MM.1S (cell line): Measurements from ENCODE around the gene CDCA4.

Source experiments
- DNase-seq: peaks from one replicate; pipeline ENCODE4 v3.0.0-alpha.2; 2015
- H2AFZ ChIP-seq: fragments of 300-600 bp; sonication (generic); 2 replicates; pipeline ENCODE4 v1.6.0; 2016; ENCODE audit warnings: antibody characterized with exemption, low read length
- H3F3A ChIP-seq: fragments of 300-600 bp; sonication (generic); 2 replicates; pipeline ENCODE4 v1.6.1; 2016; ENCODE audit warnings: mild to moderate bottlenecking, antibody characterized with exemption, low read length, moderate library complexity, mixed read lengths; ENCODE audit not compliant: insufficient read depth
- H3K27ac ChIP-seq: fragments of 300-600 bp; sonication (generic); 2 replicates; pipeline ENCODE4 v1.5.1; 2016; ENCODE audit warnings: mild to moderate bottlenecking, low read length
- H3K27me3 ChIP-seq: fragments of 300-600 bp; sonication (generic); replicated peaks from 2 replicates; pipeline ENCODE4 v1.6.0; 2016; ENCODE audit warnings: low read length; ENCODE audit not compliant: insufficient read depth
- H3K36me3 ChIP-seq: fragments of 300-600 bp; sonication (generic); replicated peaks from 2 replicates; pipeline ENCODE4 v1.6.1; 2016; ENCODE audit warnings: mild to moderate bottlenecking, low read length, mixed read lengths; ENCODE audit not compliant: insufficient read depth
- H3K4me1 ChIP-seq: fragments of 300-600 bp; sonication (generic); 2 replicates; pipeline ENCODE4 v1.6.1; 2016; ENCODE audit warnings: low read length, mixed read lengths
- H3K4me2 ChIP-seq: fragments of 300-600 bp; sonication (generic); 2 replicates; pipeline ENCODE4 v1.6.0; 2016; ENCODE audit warnings: low read depth, low read length
- H3K4me3 ChIP-seq: fragments of 300-600 bp; sonication (generic); 2 replicates; pipeline ENCODE4 v1.5.1; 2016; ENCODE audit warnings: low read length, mixed read lengths
- H3K79me2 ChIP-seq: fragments of 300-600 bp; sonication (generic); 2 replicates; pipeline ENCODE4 v1.6.1; 2016; ENCODE audit warnings: mixed run types, low read length, mixed read lengths
- H3K9ac ChIP-seq: fragments of 300-600 bp; sonication (generic); 2 replicates; pipeline ENCODE4 v1.6.1; 2016; ENCODE audit warnings: low read length, mixed read lengths
- H3K9me2 ChIP-seq: fragments of 300-600 bp; sonication (generic); replicated peaks from 2 replicates; pipeline ENCODE4 v1.6.1; 2016; ENCODE audit warnings: mild to moderate bottlenecking, low read length, mixed read lengths; ENCODE audit not compliant: insufficient read depth
- H3K9me3 ChIP-seq: fragments of 300-600 bp; sonication (generic); replicated peaks from 2 replicates; pipeline ENCODE4 v1.6.1; 2016; ENCODE audit warnings: mild to moderate bottlenecking, low read length, mixed read lengths; ENCODE audit not compliant: insufficient read depth
- H4K20me1 ChIP-seq: fragments of 300-600 bp; sonication (generic); 2 replicates; pipeline ENCODE4 v1.6.1; 2016; ENCODE audit warnings: mild to moderate bottlenecking, low read length, moderate library complexity, mixed read lengths; ENCODE audit not compliant: insufficient read depth
- CTCF ChIP-seq: fragments of 300-600 bp; sonication (generic); IDR thresholded peaks from 2 replicates; pipeline ENCODE4 v1.5.1; 2016; ENCODE audit warnings: antibody characterized with exemption, low read length, mixed read lengths
- EZH2 ChIP-seq: fragments of 300-600 bp; sonication (generic); optimal IDR thresholded peaks from 2 replicates; pipeline ENCODE3; 2017; ENCODE audit warnings: low read depth, mild to moderate bottlenecking, antibody characterized with exemption, low read length, mixed read lengths
- EZH2phosphoT487 ChIP-seq: fragments of 300-600 bp; sonication (generic); IDR thresholded peaks from 2 replicates; pipeline ENCODE4 v1.6.1; 2018; ENCODE audit warnings: antibody characterized with exemption, low read length

Gene CDCA4

GRCh38 chr14:105053421-105053820 lies 32.5 kb upstream of the CDCA4 start:
- no peak overlapping the region for H3K9ac ChIP-seq
- no peaks in the 10 kb centered on the region for H3K4me1 ChIP-seq
- H2AFZ ChIP-seq = no peak overlapping the region
- no peaks in the 10 kb centered on the region for H3K9me3 ChIP-seq
- H3K27me3 ChIP-seq = no peaks in the 10 kb centered on the region
- DNase-seq = no peak
- H3K9me2 ChIP-seq = no peaks in the 10 kb centered on the region
- no peak overlapping the region for H3K27ac ChIP-seq
- no peak overlapping the region for H3K4me3 ChIP-seq
- H4K20me1 ChIP-seq = no peaks in the 10 kb centered on the region
- H3F3A ChIP-seq = no peaks in the 10 kb centered on the region
- H3K79me2 ChIP-seq = no peaks in the 10 kb centered on the region
- no peak overlapping the region for H3K4me2 ChIP-seq
- no peak for TF ChIP-seq EZH2
- no peak for TF ChIP-seq EZH2phosphoT487
- no peak for TF ChIP-seq CTCF
- no peaks in the 10 kb centered on the region for H3K36me3 ChIP-seq

GRCh38 chr14:105052110-105052458 lies 31.2 kb upstream of the CDCA4 start:
- no peaks in the 10 kb centered on the region for H3K79me2 ChIP-seq
- H3K9me2 ChIP-seq = no peaks in the 10 kb centered on the region
- DNase-seq = no peak
- TF ChIP-seq CTCF (no peak), EZH2 (no peak), EZH2phosphoT487 (no peak)
- H3F3A ChIP-seq = no peaks in the 10 kb centered on the region
- no peaks in the 10 kb centered on the region for H4K20me1 ChIP-seq
- no peaks in the 10 kb centered on the region for H3K36me3 ChIP-seq
- H3K4me2 ChIP-seq = no peak overlapping the region
- no peak overlapping the region for H3K27ac ChIP-seq
- no peaks in the 10 kb centered on the region for H3K27me3 ChIP-seq
- H2AFZ ChIP-seq = no peak overlapping the region
- H3K4me3 ChIP-seq = no peak overlapping the region
- no peaks in the 10 kb centered on the region for H3K9me3 ChIP-seq
- H3K4me1 ChIP-seq = no peaks in the 10 kb centered on the region
- H3K9ac ChIP-seq = no peak overlapping the region

- H2AFZ ChIP-seq = no peak overlapping the region
Observed at GRCh38 chr14:105051182-105052109, 30.6 kb upstream of the CDCA4 start.

More at GRCh38 chr14:105051182-105052109, 30.6 kb upstream of the CDCA4 start:
- Histone ChIP-seq H3K4me2 (no peak overlapping the region), H3K79me2 (no peaks in the 10 kb centered on the region), H4K20me1 (no peaks in the 10 kb centered on the region), H3F3A (no peaks in the 10 kb centered on the region), H3K36me3 (no peaks in the 10 kb centered on the region), H3K9ac (no peak overlapping the region), H3K9me3 (no peaks in the 10 kb centered on the region), H3K4me3 (no peak overlapping the region), H3K27ac (no peak overlapping the region), H3K27me3 (no peaks in the 10 kb centered on the region), H3K4me1 (no peaks in the 10 kb centered on the region), H3K9me2 (no peaks in the 10 kb centered on the region)
- TF ChIP-seq EZH2phosphoT487 (no peak), EZH2 (no peak), CTCF (no peak)
- DNase-seq = no peak
